Neural cell (in vitro differentiated cells): ENCODE results near the gene HK1. TPM values are rescaled to one million over a fixed set of nuclear protein-coding genes. Genes with fewer than 3 reads are reported as not detected.

Experiments used
- H2AFZ ChIP-seq: fragments of 200-600, 300-800 bp; sonication (generic), shearing (Covaris generic); 2 replicates; pipeline ENCODE4 v1.6.0; 2014; ENCODE audit warnings: low read depth, mild to moderate bottlenecking, antibody characterized with exemption, low read length, moderate library complexity
- H3F3A ChIP-seq: fragments of 200-600 bp; shearing (Covaris generic); 2 replicates; pipeline ENCODE4 v1.6.1; 2016; ENCODE audit warnings: mild to moderate bottlenecking, moderate library complexity, mixed read lengths, antibody characterized with exemption, low read length; ENCODE audit not compliant: insufficient read depth, poor library complexity, severe bottlenecking
- H3K27ac ChIP-seq: fragments of 200-600, 300-800 bp; sonication (generic), shearing (Covaris generic); 2 replicates; pipeline ENCODE4 v1.5.1; 2014; ENCODE audit warnings: mild to moderate bottlenecking, low read length, moderate library complexity
- H3K27me3 ChIP-seq: fragments of 300-800, 200-600 bp; sonication (generic), shearing (Covaris generic); 2 replicates; pipeline ENCODE4 v1.6.0; 2014; ENCODE audit warnings: mild to moderate bottlenecking, low read depth, low read length, moderate library complexity; ENCODE audit not compliant: insufficient read depth
- H3K36me3 ChIP-seq: fragments of 300-800, 200-600 bp; sonication (generic), shearing (Covaris generic); 2 replicates; pipeline ENCODE4 v1.5.1; 2014; ENCODE audit warnings: mild to moderate bottlenecking, antibody characterized with exemption, low read length, moderate library complexity; ENCODE audit not compliant: insufficient read depth
- H3K4me2 ChIP-seq: fragments of 300-800, 200-600 bp; sonication (generic), shearing (Covaris generic); 2 replicates; pipeline ENCODE4 v1.6.0; 2014; ENCODE audit warnings: mild to moderate bottlenecking, low read length
- H3K4me3 ChIP-seq: fragments of 300-800, 200-600 bp; sonication (generic), shearing (Covaris generic); 2 replicates; pipeline ENCODE4 v1.5.1; 2014; ENCODE audit warnings: mild to moderate bottlenecking, low read length, moderate library complexity
- H3K79me2 ChIP-seq: fragments of 200-600 bp; shearing (Covaris generic); replicated peaks from 2 replicates; pipeline ENCODE4 v1.6.0; 2014; ENCODE audit warnings: mild to moderate bottlenecking, low read length, moderate library complexity; ENCODE audit not compliant: insufficient read depth
- H3K9ac ChIP-seq: fragments of 300-800, 200-600 bp; sonication (generic), shearing (Covaris generic); 2 replicates; pipeline ENCODE4 v1.6.1; 2016; ENCODE audit warnings: mild to moderate bottlenecking, low read length, mixed read lengths
- H3K9me2 ChIP-seq: fragments of 200-600 bp; shearing (Covaris generic); 2 replicates; pipeline ENCODE4 v1.6.1; 2016; ENCODE audit warnings: mild to moderate bottlenecking, low read length, mixed read lengths; ENCODE audit not compliant: insufficient read depth
- H3K9me3 ChIP-seq: fragments of 200-600, 300-800 bp; sonication (generic), shearing (Covaris generic); 2 replicates; pipeline ENCODE4 v1.6.1; 2016; ENCODE audit warnings: mild to moderate bottlenecking, mixed run types, low read length, moderate library complexity, mixed read lengths
- H4K20me1 ChIP-seq: fragments of 200-600 bp; shearing (Covaris generic); 2 replicates; pipeline ENCODE4 v1.6.1; 2016; ENCODE audit warnings: mild to moderate bottlenecking, mixed run types; ENCODE audit not compliant: insufficient read depth
- CTCF ChIP-seq: fragments of 450-650 bp; IDR thresholded peaks from 2 replicates; pipeline ENCODE4 v1.5.1; 2014; ENCODE audit warnings: antibody characterized with exemption, mild to moderate bottlenecking, moderate library complexity; ENCODE audit not compliant: poor library complexity, severe bottlenecking
- EP300 ChIP-seq: fragments of 450-650 bp; conservative IDR thresholded peaks from 2 replicates; pipeline ENCODE4 v1.6.1; 2014; ENCODE audit warnings: antibody characterized with exemption, mild to moderate bottlenecking, moderate library complexity; ENCODE audit not compliant: poor library complexity, severe bottlenecking
- EZH2 ChIP-seq: fragments of 200-600, 300-800 bp; shearing (Covaris generic), sonication (generic); IDR thresholded peaks from 2 replicates; pipeline ENCODE4 v1.6.1; 2014; ENCODE audit warnings: antibody characterized with exemption, low read length, borderline replicate concordance, mild to moderate bottlenecking; ENCODE audit not compliant: insufficient read depth, poor library complexity, severe bottlenecking
- MXI1 ChIP-seq: fragments of 450-650 bp; conservative IDR thresholded peaks from 2 replicates; pipeline ENCODE4 v1.6.1; 2014; ENCODE audit warnings: antibody characterized with exemption, mild to moderate bottlenecking; ENCODE audit not compliant: poor library complexity, severe bottlenecking
- POLR2AphosphoS5 ChIP-seq: IDR thresholded peaks from 2 replicates; pipeline ENCODE4 v1.6.1; 2012
- RAD21 ChIP-seq: fragments of 450-650 bp; conservative IDR thresholded peaks from 2 replicates; pipeline ENCODE4 v1.6.1; 2014; ENCODE audit warnings: antibody characterized with exemption, mild to moderate bottlenecking, moderate library complexity
- REST ChIP-seq: IDR thresholded peaks from 2 replicates; pipeline ENCODE4 v1.6.1; 2012; ENCODE audit warnings: borderline replicate concordance
- SMC3 ChIP-seq: fragments of 450-650 bp; conservative IDR thresholded peaks from 2 replicates; pipeline ENCODE4 v1.6.1; 2014; ENCODE audit warnings: antibody characterized with exemption, mild to moderate bottlenecking, moderate library complexity; ENCODE audit not compliant: poor library complexity
- TAF1 ChIP-seq: IDR thresholded peaks from 2 replicates; pipeline ENCODE4 v1.6.1; 2012; ENCODE audit warnings: low read depth
- polyA plus RNA-seq: library from polyadenylated mRNA; depleted of rRNA; stranded (reverse); fragments of >200 nt; gene quantifications from 2 replicates; pipeline ENCODE4 v1.2.3, GENCODE V29; 2014

HK1 gene
- polyA plus RNA-seq, 1 donor from 2014 or later: 60.5 TPM

- H3F3A ChIP-seq: no peaks in the 10 kb centered on the region
- no peak overlapping the region for H3K4me2 ChIP-seq
Measured at GRCh38 chr10:69421611-69422308, 143.5 kb downstream of the HK1 start.

DNA sequence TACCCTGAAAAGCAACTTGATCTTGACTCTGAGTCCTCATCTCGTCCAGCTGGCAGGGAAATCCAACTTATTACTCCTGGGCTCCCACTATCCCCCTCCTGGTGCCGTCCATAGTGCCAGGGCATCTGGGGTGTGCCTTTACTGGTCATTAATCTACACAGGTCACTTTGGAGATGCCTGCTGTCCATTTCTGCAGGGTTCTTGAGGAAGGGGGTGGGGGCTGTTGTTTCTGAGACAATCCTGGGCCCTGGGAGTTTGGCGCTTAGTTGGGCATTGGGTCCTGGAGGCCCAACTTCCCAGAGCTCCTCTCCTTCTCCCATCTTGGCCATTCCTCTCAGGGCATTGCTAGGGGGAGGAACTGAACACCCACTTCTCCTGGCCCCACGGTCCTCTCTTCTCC, 144.4 kb downstream of the HK1 start:
- H3K36me3 ChIP-seq: no peaks in the 10 kb centered on the region
- H3K9ac ChIP-seq: no peak overlapping the region
- H3K4me2 ChIP-seq: no peak overlapping the region
- H3K27ac ChIP-seq: no peak overlapping the region
- no peaks in the 10 kb centered on the region for H3K79me2 ChIP-seq
- no peaks in the 10 kb centered on the region for H3K9me2 ChIP-seq
- H3K9me3 ChIP-seq: no peaks in the 10 kb centered on the region
- no peak overlapping the region for H2AFZ ChIP-seq
- no peaks in the 10 kb centered on the region for H3K27me3 ChIP-seq
- H3F3A ChIP-seq: no peaks in the 10 kb centered on the region
- no peaks in the 10 kb centered on the region for H4K20me1 ChIP-seq
- no peak overlapping the region for H3K4me3 ChIP-seq
- TF ChIP-seq EP300: no peak
- TF ChIP-seq EZH2: no peak
- TF ChIP-seq RAD21: no peak
- TF ChIP-seq TAF1: no peak
- TF ChIP-seq MXI1: no peak
- no peak for TF ChIP-seq REST
- no peak for TF ChIP-seq POLR2AphosphoS5

More at GRCh38 chr10:69421611-69422308, 143.5 kb downstream of the HK1 start:
- no peak for TF ChIP-seq CTCF
- TF ChIP-seq TAF1: no peak
- no peak for TF ChIP-seq POLR2AphosphoS5
- TF ChIP-seq RAD21: no peak
- no peak for TF ChIP-seq REST
- TF ChIP-seq SMC3: no peak
- no peak for TF ChIP-seq MXI1
- TF ChIP-seq EP300: no peak
- TF ChIP-seq EZH2: no peak
- H2AFZ ChIP-seq: no peak overlapping the region
- no peaks in the 10 kb centered on the region for H3K27me3 ChIP-seq
- H3K27ac ChIP-seq: no peak overlapping the region
- no peaks in the 10 kb centered on the region for H3K79me2 ChIP-seq
- no peaks in the 10 kb centered on the region for H3K9me3 ChIP-seq
- no peaks in the 10 kb centered on the region for H3K36me3 ChIP-seq
- H3K9me2 ChIP-seq: no peaks in the 10 kb centered on the region
- H3K9ac ChIP-seq: no peak overlapping the region
- no peaks in the 10 kb centered on the region for H4K20me1 ChIP-seq
- H3K4me3 ChIP-seq: no peak overlapping the region
